ENCODE measurements around the gene TMEM181. TPM values are rescaled to one million over a fixed set of nuclear protein-coding genes. Genes with fewer than 3 reads are reported as not detected.
"Not testable (repeated sequence)": the region's sequence is repeated elsewhere in the genome, so short reads cannot be mapped to it uniquely, and the experiment has no call there.

Gene TMEM181
- polyA plus RNA-seq, 2 of the 4 experiments (the other 2 are of a cell fraction): 11.6 to 21.1 TPM

GRCh38 chr6:158667360-158667981, 107.6 kb downstream of the TMEM181 start:
- POLR2A ChIA-PET: no interaction called here
- Histone ChIP-seq H3K4me1 (no peaks in the 10 kb centered on the region), H3K27ac (no peak overlapping the region), H3K4me3 (no peak overlapping the region), H3K4me2 (no peak overlapping the region), H3K9me3 (no peaks in the 10 kb centered on the region)
- TF ChIP-seq REST (IDR thresholded peaks at IDR 0.05): no peak
- no peak for TF ChIP-seq MYC (IDR thresholded peaks at IDR 0.05; ENCODE audit: borderline replicate concordance, low read length)
- DNase-seq (ENCODE audit: low read depth in 1 of 2, low spot score in 1 of 2) (no peak), ATAC-seq (no peak), FAIRE-seq (no peak)
- 77% methylated on average over 8 of the region's 8 CpGs for WGBS (ENCODE audit: missing lambda C conversion rate)
- CTCF ChIA-PET: no interaction called here

GRCh38 chr6:158668707-158669103, 108.8 kb downstream of the TMEM181 start:
- H3K4me2 ChIP-seq: no peak overlapping the region

GRCh38 chr6:158669145-158670035, 109.5 kb downstream of the TMEM181 start:
- no peak overlapping the region for H3K4me3 ChIP-seq
- H3K4me2 ChIP-seq: no peak overlapping the region
- no peak for ATAC-seq
- ChIA-PET POLR2A (no interaction called here), CTCF (interaction anchor here (0.7 to 1.9 kb wide), 2 partner anchors 10 to 465 kb away, joined by 3 to 8 read pairs; no protein-coding TSS in a partner anchor)
- H3K27ac ChIP-seq: no peak overlapping the region
- TF ChIP-seq RCOR1 (IDR thresholded peaks at IDR 0.05; ENCODE audit: low read depth, low read length) (no peak), HOXA7 (CRISPR knock-in tag; IDR thresholded peaks at IDR 0.05) (no peak), FOSL2 (IDR thresholded peaks at IDR 0.05) (no peak), FOSL2 (CRISPR knock-in tag; IDR thresholded peaks at IDR 0.05) (no peak), POLR2AphosphoS2 (conservative IDR thresholded peaks at IDR 0.05; ENCODE audit: low read length) (no peak), ZFP36 (IDR thresholded peaks at IDR 0.05; ENCODE audit: borderline replicate concordance, partially characterized antibody) (no peak), ESRRA (IDR thresholded peaks at IDR 0.05; ENCODE audit: borderline replicate concordance, low read length) (no peak), MAX (IDR thresholded peaks at IDR 0.05) (no peak), SMC3 (IDR thresholded peaks at IDR 0.05) (no peak), NR3C1 (IDR thresholded peaks at IDR 0.05) (no peak), BHLHE40 (IDR thresholded peaks at IDR 0.05; ENCODE audit: low read depth, low read length) (no peak), TFCP2L1 (CRISPR knock-in tag; IDR thresholded peaks at IDR 0.05) (no peak)
- no peak for DNase-seq (ENCODE audit: low read depth in 1 of 2, low spot score in 1 of 2)
- no peak for FAIRE-seq
- H3K4me1 ChIP-seq: no peaks in the 10 kb centered on the region
- no peaks in the 10 kb centered on the region for H3K9me3 ChIP-seq
- 42% methylated on average over 7 of the region's 7 CpGs for WGBS (ENCODE audit: missing lambda C conversion rate)

More at GRCh38 chr6:158668707-158669103, 108.8 kb downstream of the TMEM181 start:
- no peaks in the 10 kb centered on the region for H3K4me1 ChIP-seq
- FAIRE-seq (no peak), DNase-seq (ENCODE audit: low read depth in 1 of 2, low spot score in 1 of 2) (no peak), ATAC-seq (no peak)
- ChIA-PET CTCF (interaction anchor here (1.9 kb wide), 1 partner anchor 9 kb away, joined by 8 read pairs; no protein-coding TSS in a partner anchor), POLR2A (no interaction called here)
- H3K4me3 ChIP-seq: no peak overlapping the region
- TF ChIP-seq FOSL2 (IDR thresholded peaks at IDR 0.05): no peak
- TF ChIP-seq FOSL2 (CRISPR knock-in tag; IDR thresholded peaks at IDR 0.05): no peak
- TF ChIP-seq POLR2AphosphoS2 (conservative IDR thresholded peaks at IDR 0.05; ENCODE audit: low read length): no peak
- no peak for TF ChIP-seq PBX3 (IDR thresholded peaks at IDR 0.05)
- no peak for TF ChIP-seq NR3C1 (IDR thresholded peaks at IDR 0.05)
- TF ChIP-seq HES2 (IDR thresholded peaks at IDR 0.05): no peak
- no peak for TF ChIP-seq EP300 (IDR thresholded peaks at IDR 0.05)
- no peak for TF ChIP-seq BHLHE40 (IDR thresholded peaks at IDR 0.05; ENCODE audit: low read depth, low read length)
- no peak for TF ChIP-seq JUN (IDR thresholded peaks at IDR 0.05)
- no peak for TF ChIP-seq RFX5 (IDR thresholded peaks at IDR 0.05)
- no peak for TF ChIP-seq RCOR1 (IDR thresholded peaks at IDR 0.05; ENCODE audit: low read depth, low read length)
- TF ChIP-seq HOXA7 (CRISPR knock-in tag; IDR thresholded peaks at IDR 0.05): no peak
- no peak for TF ChIP-seq ATOH8 (CRISPR knock-in tag; IDR thresholded peaks at IDR 0.05; ENCODE audit: low read depth)
- no peak for TF ChIP-seq ZC3H11A (IDR thresholded peaks at IDR 0.05)
- TF ChIP-seq RARB (CRISPR knock-in tag; IDR thresholded peaks at IDR 0.05): no peak
- no peaks in the 10 kb centered on the region for H3K9me3 ChIP-seq
- 65% methylated on average over 7 of the region's 7 CpGs for WGBS (ENCODE audit: missing lambda C conversion rate)
- H3K27ac ChIP-seq: no peak overlapping the region

GRCh38 chr6:158672119-158672518, 112.2 kb downstream of the TMEM181 start:
- DNase-seq (ENCODE audit: low read depth in 1 of 2, low spot score in 1 of 2); ATAC-seq; H3K4me1 ChIP-seq; FAIRE-seq; H3K9me3 ChIP-seq; H3K27ac ChIP-seq; H3K4me2 ChIP-seq; H3K4me3 ChIP-seq: not testable (repeated sequence)
- ChIA-PET POLR2A (interaction anchor here (0.7 kb wide), 1 partner anchor 18 kb away, joined by 7 read pairs; no protein-coding TSS in a partner anchor), CTCF (interaction anchor here (0.6 to 1.4 kb wide), 4 partner anchors 15 to 451 kb away, joined by 3 to 4 read pairs (median 4); no protein-coding TSS in a partner anchor)
- 72% methylated on average over 8 of the region's 8 CpGs for whole genome bisulfite sequencing (ENCODE audit: missing lambda C conversion rate)
